ENCODE measurements around the gene DMC1.

Gene DMC1

DNA sequence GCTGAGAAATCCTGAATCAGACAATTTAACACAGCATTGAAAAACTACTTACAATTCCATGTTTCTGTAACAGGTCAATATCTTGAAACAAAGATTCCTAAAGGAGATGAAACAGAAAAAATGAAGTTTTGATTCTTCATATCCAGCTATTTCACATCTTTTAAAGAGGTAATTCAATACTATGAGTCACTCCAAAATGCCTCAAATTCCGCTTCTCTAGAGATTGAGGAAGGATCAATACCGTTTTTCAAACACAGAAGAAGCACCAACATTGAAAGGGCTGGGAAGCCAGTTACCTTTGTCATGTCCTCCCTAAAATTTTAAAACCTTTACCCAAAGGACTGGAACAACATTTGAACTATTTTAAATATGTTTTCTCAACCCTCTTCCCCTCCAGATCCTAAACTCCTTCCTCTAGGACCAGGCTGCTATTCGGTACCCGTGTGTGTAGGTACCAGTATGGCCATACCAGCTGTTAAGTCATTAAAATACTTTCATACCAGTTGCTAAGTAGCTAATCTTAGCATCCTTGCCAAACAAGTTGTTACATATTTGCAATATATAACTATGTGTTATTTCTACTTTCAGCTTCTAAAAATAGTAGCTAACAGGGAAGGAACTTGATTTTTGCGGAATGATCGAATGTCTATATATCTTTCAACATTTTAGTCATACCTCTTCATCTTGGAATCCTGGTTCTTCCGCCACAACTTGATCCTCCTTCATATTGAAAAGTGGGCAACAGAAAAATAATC is 2.3 kb downstream of the DMC1 start:
- no peaks in the 10 kb centered on the region for H3K36me3 ChIP-seq (replicated peaks in 1 of 2; ENCODE audit: control insufficient read depth in 2 of 2, insufficient read depth in 2 of 2, low read length in 2 of 2)
- no peak overlapping the region for H3K14ac ChIP-seq (ENCODE audit: low read length)
- no peak overlapping the region for H3K9ac ChIP-seq (ENCODE audit: low read depth, low read length, poor library complexity)
- no peak overlapping the region for H2AFZ ChIP-seq (ENCODE audit: low read length)
- no peak overlapping the region for H2AK5ac ChIP-seq (ENCODE audit: low read depth, low read length)
- no peak overlapping the region for H3K18ac ChIP-seq (ENCODE audit: low read length)
- WGBS, 2 donors (ENCODE audit: extremely low coverage in 2 of 2, insufficient read length in 2 of 2, insufficient replicate concordance in 1 of 2) = no CpG with 5 or more reads among the region's 7 CpGs
- H3K4ac ChIP-seq (ENCODE audit: low read length) = no peak overlapping the region
- H3K23ac ChIP-seq (ENCODE audit: low read depth, low read length, poor library complexity) = no peak overlapping the region
- no peak overlapping the region for H3K4me3 ChIP-seq (ENCODE audit: low read length in 2 of 2)
- no peak overlapping the region for H2BK5ac ChIP-seq (ENCODE audit: low read length)
- no peak overlapping the region for H2BK120ac ChIP-seq (ENCODE audit: low read depth, low read length)
- H3K4me1 ChIP-seq (ENCODE audit: control insufficient read depth in 2 of 2, insufficient read depth in 1 of 2, low read depth in 1 of 2, low read length in 2 of 2) = peaks cover 7 to 10% of the 10 kb centered on the region in 2 donors
- H3K9me3 ChIP-seq (replicated peaks in 1 of 2; ENCODE audit: control insufficient read depth in 2 of 2, insufficient read depth in 1 of 2, low read depth in 1 of 2, low read length in 2 of 2) = peaks cover 0 to 4% of the 10 kb centered on the region in 2 donors
- no peak overlapping the region for H4K91ac ChIP-seq (ENCODE audit: low read depth, low read length, poor library complexity)
- H3K27me3 ChIP-seq (ENCODE audit: control insufficient read depth in 3 of 3, insufficient read depth in 3 of 3, low read depth in 1 of 3, low read length in 3 of 3) = peaks cover 0 to 12% (median 0%) of the 10 kb centered on the region in 3 experiments
- H2BK15ac ChIP-seq (ENCODE audit: low read length) = no peak overlapping the region
- DNase-seq (ENCODE audit: low spot score) = no peak
- H3K27ac ChIP-seq (replicated peaks; ENCODE audit: low read length) = no peak overlapping the region
- no peak overlapping the region for H3K4me2 ChIP-seq (ENCODE audit: insufficient read depth, low read length, poor library complexity, severe bottlenecking)
- no peak overlapping the region for H4K8ac ChIP-seq (ENCODE audit: low read depth, low read length)
- no peak overlapping the region for H2BK12ac ChIP-seq (ENCODE audit: low read length)
- H3K79me1 ChIP-seq (ENCODE audit: low read depth, low read length) = no peaks in the 10 kb centered on the region

GRCh38 chr22:38566726-38567504 is 3.1 kb downstream of the DMC1 start:
- H2BK15ac ChIP-seq (ENCODE audit: low read length) = no peak overlapping the region
- H3K36me3 ChIP-seq (replicated peaks in 1 of 2; ENCODE audit: control insufficient read depth in 2 of 2, insufficient read depth in 2 of 2, low read length in 2 of 2) = no peaks in the 10 kb centered on the region
- no peak overlapping the region for H3K4ac ChIP-seq (ENCODE audit: low read length)
- no peak overlapping the region for H2BK12ac ChIP-seq (ENCODE audit: low read length)
- no peaks in the 10 kb centered on the region for H3K79me1 ChIP-seq (ENCODE audit: low read depth, low read length)
- peaks cover 0 to 4% of the 10 kb centered on the region in 2 donors for H3K9me3 ChIP-seq (replicated peaks in 1 of 2; ENCODE audit: control insufficient read depth in 2 of 2, insufficient read depth in 1 of 2, low read depth in 1 of 2, low read length in 2 of 2)
- H2BK120ac ChIP-seq (ENCODE audit: low read depth, low read length) = no peak overlapping the region
- H3K23ac ChIP-seq (ENCODE audit: low read depth, low read length, poor library complexity) = no peak overlapping the region
- H2AFZ ChIP-seq (ENCODE audit: low read length) = peak overlapping the region; percentile 12
- H3K4me3 ChIP-seq (ENCODE audit: low read length in 2 of 2) = no peak overlapping the region
- H3K18ac ChIP-seq (ENCODE audit: low read length) = no peak overlapping the region
- H3K4me2 ChIP-seq (ENCODE audit: insufficient read depth, low read length, poor library complexity, severe bottlenecking) = no peak overlapping the region
- no peak overlapping the region for H3K9ac ChIP-seq (ENCODE audit: low read depth, low read length, poor library complexity)
- peaks cover 0 to 12% (median 0%) of the 10 kb centered on the region in 3 experiments for H3K27me3 ChIP-seq (ENCODE audit: control insufficient read depth in 3 of 3, insufficient read depth in 3 of 3, low read depth in 1 of 3, low read length in 3 of 3)
- H4K8ac ChIP-seq (ENCODE audit: low read depth, low read length) = no peak overlapping the region
- no peak overlapping the region for H2AK5ac ChIP-seq (ENCODE audit: low read depth, low read length)
- WGBS, 2 donors (ENCODE audit: extremely low coverage in 2 of 2, insufficient read length in 2 of 2, insufficient replicate concordance in 1 of 2) = no CpG with 5 or more reads among the region's 3 CpGs
- H2BK5ac ChIP-seq (ENCODE audit: low read length) = no peak overlapping the region
- H4K91ac ChIP-seq (ENCODE audit: low read depth, low read length, poor library complexity) = no peak overlapping the region
- H3K27ac ChIP-seq (replicated peaks; ENCODE audit: low read length) = no peak overlapping the region
- DNase-seq (ENCODE audit: low spot score) = no peak
- H3K4me1 ChIP-seq (ENCODE audit: control insufficient read depth in 2 of 2, insufficient read depth in 1 of 2, low read depth in 1 of 2, low read length in 2 of 2) = peaks cover 7 to 10% of the 10 kb centered on the region in 2 donors
- H3K14ac ChIP-seq (ENCODE audit: low read length) = no peak overlapping the region

GRCh38 chr22:38565441-38565840 is 4.5 kb downstream of the DMC1 start:
- Histone ChIP-seq H3K36me3 (replicated peaks in 1 of 2; ENCODE audit: control insufficient read depth in 2 of 2, insufficient read depth in 2 of 2, low read length in 2 of 2) (no peaks in the 10 kb centered on the region), H2BK5ac (ENCODE audit: low read length) (no peak overlapping the region), H4K8ac (ENCODE audit: low read depth, low read length) (no peak overlapping the region), H2BK120ac (ENCODE audit: low read depth, low read length) (no peak overlapping the region), H2BK15ac (ENCODE audit: low read length) (no peak overlapping the region), H2AFZ (ENCODE audit: low read length) (no peak overlapping the region), H3K9ac (ENCODE audit: low read depth, low read length, poor library complexity) (no peak overlapping the region), H3K27ac (replicated peaks; ENCODE audit: low read length) (no peak overlapping the region), H3K27me3 (ENCODE audit: control insufficient read depth in 3 of 3, insufficient read depth in 3 of 3, low read depth in 1 of 3, low read length in 3 of 3) (peaks cover 0 to 15% (median 0%) of the 10 kb centered on the region in 3 experiments), H3K4me2 (ENCODE audit: insufficient read depth, low read length, poor library complexity, severe bottlenecking) (no peak overlapping the region), H3K4me3 (ENCODE audit: low read length in 2 of 2) (no peak overlapping the region), H3K4ac (ENCODE audit: low read length) (no peak overlapping the region), H4K91ac (ENCODE audit: low read depth, low read length, poor library complexity) (no peak overlapping the region), H3K9me3 (replicated peaks in 1 of 2; ENCODE audit: control insufficient read depth in 2 of 2, insufficient read depth in 1 of 2, low read depth in 1 of 2, low read length in 2 of 2) (peaks cover 0 to 4% of the 10 kb centered on the region in 2 donors), H3K23ac (ENCODE audit: low read depth, low read length, poor library complexity) (no peak overlapping the region), H3K14ac (ENCODE audit: low read length) (no peak overlapping the region), H3K79me1 (ENCODE audit: low read depth, low read length) (no peaks in the 10 kb centered on the region), H3K18ac (ENCODE audit: low read length) (no peak overlapping the region), H3K4me1 (ENCODE audit: control insufficient read depth in 2 of 2, insufficient read depth in 1 of 2, low read depth in 1 of 2, low read length in 2 of 2) (peaks cover 2 to 4% of the 10 kb centered on the region in 2 donors), H2AK5ac (ENCODE audit: low read depth, low read length) (no peak overlapping the region), H2BK12ac (ENCODE audit: low read length) (peak overlapping the region; percentile 16)
- WGBS, 2 donors (ENCODE audit: extremely low coverage in 2 of 2, insufficient read length in 2 of 2, insufficient replicate concordance in 1 of 2) = no CpG with 5 or more reads among the region's 1 CpG
- no peak for DNase-seq (ENCODE audit: low spot score)

GRCh38 chr22:38564669-38565068 is 5.3 kb downstream of the DMC1 start:
- H3K18ac ChIP-seq (ENCODE audit: low read length) = no peak overlapping the region
- H3K4me1 ChIP-seq (ENCODE audit: control insufficient read depth in 2 of 2, insufficient read depth in 1 of 2, low read depth in 1 of 2, low read length in 2 of 2) = peaks cover 2 to 4% of the 10 kb centered on the region in 2 donors
- no peak overlapping the region for H2BK120ac ChIP-seq (ENCODE audit: low read depth, low read length)
- no peak overlapping the region for H3K4me3 ChIP-seq (ENCODE audit: low read length in 2 of 2)
- H3K4me2 ChIP-seq (ENCODE audit: insufficient read depth, low read length, poor library complexity, severe bottlenecking) = no peak overlapping the region
- H2AFZ ChIP-seq (ENCODE audit: low read length) = no peak overlapping the region
- no peak overlapping the region for H4K91ac ChIP-seq (ENCODE audit: low read depth, low read length, poor library complexity)
- no peak overlapping the region for H2BK15ac ChIP-seq (ENCODE audit: low read length)
- no peak overlapping the region for H3K9ac ChIP-seq (ENCODE audit: low read depth, low read length, poor library complexity)
- no peak for DNase-seq (ENCODE audit: low spot score)
- H3K4ac ChIP-seq (ENCODE audit: low read length) = no peak overlapping the region
- no peak overlapping the region for H3K23ac ChIP-seq (ENCODE audit: low read depth, low read length, poor library complexity)
- H3K27me3 ChIP-seq (ENCODE audit: control insufficient read depth in 3 of 3, insufficient read depth in 3 of 3, low read depth in 1 of 3, low read length in 3 of 3) = peaks cover 0 to 15% (median 0%) of the 10 kb centered on the region in 3 experiments
- no peak overlapping the region for H2BK5ac ChIP-seq (ENCODE audit: low read length)
- H2BK12ac ChIP-seq (ENCODE audit: low read length) = no peak overlapping the region
- WGBS, 2 donors (ENCODE audit: extremely low coverage in 2 of 2, insufficient read length in 2 of 2, insufficient replicate concordance in 1 of 2) = no CpG with 5 or more reads among the region's 2 CpGs
- H4K8ac ChIP-seq (ENCODE audit: low read depth, low read length) = no peak overlapping the region
- no peak overlapping the region for H3K27ac ChIP-seq (replicated peaks; ENCODE audit: low read length)
- H3K36me3 ChIP-seq (replicated peaks in 1 of 2; ENCODE audit: control insufficient read depth in 2 of 2, insufficient read depth in 2 of 2, low read length in 2 of 2) = no peaks in the 10 kb centered on the region
- no peak overlapping the region for H2AK5ac ChIP-seq (ENCODE audit: low read depth, low read length)
- no peak overlapping the region for H3K14ac ChIP-seq (ENCODE audit: low read length)
- no peaks in the 10 kb centered on the region for H3K79me1 ChIP-seq (ENCODE audit: low read depth, low read length)
- H3K9me3 ChIP-seq (replicated peaks in 1 of 2; ENCODE audit: control insufficient read depth in 2 of 2, insufficient read depth in 1 of 2, low read depth in 1 of 2, low read length in 2 of 2) = peaks cover 0 to 4% of the 10 kb centered on the region in 2 donors
